HepG2 (cell line): ENCODE measurements around the gene RICTOR. TPM values are rescaled to one million over a fixed set of nuclear protein-coding genes. Genes with fewer than 3 reads are reported as not detected.

ENCODE experiments used
- ARNT ChIP-seq: fragments of 450-650 bp; IDR thresholded peaks from 2 replicates; pipeline ENCODE4 v1.6.1; 2017
- PPARG ChIP-seq: conservative IDR thresholded peaks from 2 replicates; pipeline ENCODE4 v1.6.1; 2016; ENCODE audit warnings: missing biosample characterization, missing genetic modification reagents
- SIX1 ChIP-seq: sonication (generic); formaldehyde crosslinking; IDR thresholded peaks from 2 replicates; pipeline ENCODE4 v1.4.0; 2020; ENCODE audit warnings: missing genetic modification reagents, borderline replicate concordance
- ZMAT3 ChIP-seq: sonication (generic); formaldehyde crosslinking; conservative IDR thresholded peaks from 2 replicates; pipeline ENCODE4 v1.7.0; 2021; ENCODE audit warnings: missing genetic modification reagents
- ZNF232 ChIP-seq: sonication (generic); formaldehyde crosslinking; IDR thresholded peaks from 2 replicates; pipeline ENCODE4 v1.4.0; 2020; ENCODE audit warnings: missing genetic modification reagents, borderline replicate concordance
- ZNF282 ChIP-seq: fragments of 450-650 bp; IDR thresholded peaks from 2 replicates; pipeline ENCODE4 v1.6.1; 2018; ENCODE audit not compliant: partially characterized antibody
- ZNF333 ChIP-seq: sonication (generic); formaldehyde crosslinking; IDR thresholded peaks from 2 replicates; pipeline ENCODE4 v1.4.0; 2020; ENCODE audit warnings: mild to moderate bottlenecking, missing genetic modification reagents, borderline replicate concordance
- ZNF367 ChIP-seq: sonication (generic); formaldehyde crosslinking; IDR thresholded peaks from 2 replicates; pipeline ENCODE4 v1.4.0; 2020; ENCODE audit warnings: missing genetic modification reagents, borderline replicate concordance
- ZNF446 ChIP-seq: sonication (generic); formaldehyde crosslinking; IDR thresholded peaks from 2 replicates; pipeline ENCODE4 v1.5.0; 2020; ENCODE audit warnings: mild to moderate bottlenecking, missing genetic modification reagents
- ZNF496 ChIP-seq: sonication (generic); formaldehyde crosslinking; IDR thresholded peaks from 2 replicates; pipeline ENCODE4 v1.8.1; 2023; ENCODE audit warnings: mild to moderate bottlenecking, moderate library complexity, missing genetic modification reagents; ENCODE audit not compliant: insufficient replicate concordance
- ZNF558 ChIP-seq: sonication (generic); formaldehyde crosslinking; IDR thresholded peaks from 2 replicates; pipeline ENCODE4 v1.9.0; 2022; ENCODE audit warnings: mild to moderate bottlenecking, missing genetic modification reagents, borderline replicate concordance
- ZNF619 ChIP-seq: sonication (generic); formaldehyde crosslinking; IDR thresholded peaks from 2 replicates; pipeline ENCODE4 v1.4.0; 2020; ENCODE audit warnings: mild to moderate bottlenecking, missing genetic modification reagents
- ZNF773 ChIP-seq: sonication (generic); formaldehyde crosslinking; IDR thresholded peaks from 2 replicates; pipeline ENCODE4 v1.4.0; 2020; ENCODE audit warnings: missing genetic modification reagents, borderline replicate concordance
- ZNF879 ChIP-seq: sonication (generic); formaldehyde crosslinking; IDR thresholded peaks from 2 replicates; pipeline ENCODE4 v1.8.1; 2023; ENCODE audit warnings: missing genetic modification reagents
- ZSCAN22 ChIP-seq: sonication (generic); formaldehyde crosslinking; IDR thresholded peaks from 2 replicates; pipeline ENCODE4 v1.4.0; 2020; ENCODE audit warnings: mild to moderate bottlenecking, missing genetic modification reagents
- ZSCAN29 ChIP-seq: sonication (generic); formaldehyde crosslinking; conservative IDR thresholded peaks from 2 replicates; pipeline ENCODE4 v1.4.0; 2020; ENCODE audit warnings: mild to moderate bottlenecking, missing genetic modification reagents
- polyA plus RNA-seq, 8 experiments: library from polyadenylated mRNA; depleted of rRNA in 3 of 8; stranded (reverse) in 7 of 8; unstranded in 1 of 8; fragments of >200 nt; fragmentation: Illumina TruSeq in 4 of 8; extraction: Trizol in 4 of 8; gene quantifications; 2 replicates each; pipeline versions ENCODE4 v1.2.1 to v1.2.3, GENCODE V29; 2011 to 2016; ENCODE audit warnings: low read depth in 4 of 8, missing spikeins in 1 of 8, mixed read lengths in 1 of 8; ENCODE audit not compliant: insufficient read depth in 1 of 8
- total RNA-seq, 5 experiments: library from RNA; depleted of rRNA; stranded (reverse); fragments of >200 nt; fragmentation: Illumina TruSeq; extraction: Trizol; gene quantifications; 2 replicates each; pipeline ENCODE4 v1.2.3, GENCODE V29; 2016; ENCODE audit warnings: low read depth in 1 of 5
- TF ChIP-seq, protein P1 (sequence below): sonication (generic); formaldehyde crosslinking; IDR thresholded peaks from 2 replicates; pipeline ENCODE4 v1.4.0; 2020; ENCODE audit warnings: missing genetic modification reagents, borderline replicate concordance
- TF ChIP-seq, protein P2 (sequence below): sonication (generic); formaldehyde crosslinking; IDR thresholded peaks from 2 replicates; pipeline ENCODE4 v1.4.0; 2020; ENCODE audit warnings: missing genetic modification reagents, mild to moderate bottlenecking, borderline replicate concordance
- TF ChIP-seq, protein P3 (sequence below): sonication (generic); formaldehyde crosslinking; IDR thresholded peaks from 2 replicates; pipeline ENCODE4 v1.4.0; 2020; ENCODE audit warnings: mild to moderate bottlenecking, missing genetic modification reagents, borderline replicate concordance
- TF ChIP-seq, protein P4 (sequence below): sonication (generic); formaldehyde crosslinking; IDR thresholded peaks from 2 replicates; pipeline ENCODE4 v1.5.0; 2020; ENCODE audit warnings: missing genetic modification reagents

Gene RICTOR
- total and polyA plus RNA-seq, 2 of the 13 experiments (the other 11 are each of a cell fraction or from before 2014, with no cell fraction given), result 10.7 to 15.4 TPM

DNA sequence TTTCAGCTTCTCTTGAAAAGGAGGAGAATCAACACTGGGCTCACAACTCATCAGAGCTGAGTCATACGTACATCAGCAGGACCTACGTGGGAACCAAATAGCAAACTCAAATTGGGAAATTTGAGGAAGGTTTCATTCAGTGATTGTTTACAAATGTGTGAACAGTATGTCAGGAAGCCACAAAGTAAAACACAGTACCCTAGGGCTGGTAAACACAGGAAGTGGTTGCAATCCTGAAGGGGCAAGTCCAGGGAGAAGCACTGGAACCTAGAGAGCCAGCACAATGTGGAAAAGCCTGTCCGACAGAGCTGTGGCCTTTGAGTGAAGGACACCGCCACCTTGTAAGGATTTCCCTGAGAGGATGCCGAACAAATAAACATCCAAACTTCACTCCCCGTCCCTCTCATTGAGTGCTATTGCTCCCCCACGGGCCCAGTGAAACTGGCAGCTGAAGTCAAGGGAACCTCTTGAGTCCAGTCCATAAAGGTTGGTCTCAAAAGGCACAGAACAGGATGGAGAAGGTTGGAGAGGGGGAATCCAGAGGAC, 26.7 kb upstream of the RICTOR start (continued):
- TF ChIP-seq, protein P1, sequence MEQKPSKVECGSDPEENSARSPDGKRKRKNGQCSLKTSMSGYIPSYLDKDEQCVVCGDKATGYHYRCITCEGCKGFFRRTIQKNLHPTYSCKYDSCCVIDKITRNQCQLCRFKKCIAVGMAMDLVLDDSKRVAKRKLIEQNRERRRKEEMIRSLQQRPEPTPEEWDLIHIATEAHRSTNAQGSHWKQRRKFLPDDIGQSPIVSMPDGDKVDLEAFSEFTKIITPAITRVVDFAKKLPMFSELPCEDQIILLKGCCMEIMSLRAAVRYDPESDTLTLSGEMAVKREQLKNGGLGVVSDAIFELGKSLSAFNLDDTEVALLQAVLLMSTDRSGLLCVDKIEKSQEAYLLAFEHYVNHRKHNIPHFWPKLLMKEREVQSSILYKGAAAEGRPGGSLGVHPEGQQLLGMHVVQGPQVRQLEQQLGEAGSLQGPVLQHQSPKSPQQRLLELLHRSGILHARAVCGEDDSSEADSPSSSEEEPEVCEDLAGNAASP, result no peak
- TF ChIP-seq, protein P2, sequence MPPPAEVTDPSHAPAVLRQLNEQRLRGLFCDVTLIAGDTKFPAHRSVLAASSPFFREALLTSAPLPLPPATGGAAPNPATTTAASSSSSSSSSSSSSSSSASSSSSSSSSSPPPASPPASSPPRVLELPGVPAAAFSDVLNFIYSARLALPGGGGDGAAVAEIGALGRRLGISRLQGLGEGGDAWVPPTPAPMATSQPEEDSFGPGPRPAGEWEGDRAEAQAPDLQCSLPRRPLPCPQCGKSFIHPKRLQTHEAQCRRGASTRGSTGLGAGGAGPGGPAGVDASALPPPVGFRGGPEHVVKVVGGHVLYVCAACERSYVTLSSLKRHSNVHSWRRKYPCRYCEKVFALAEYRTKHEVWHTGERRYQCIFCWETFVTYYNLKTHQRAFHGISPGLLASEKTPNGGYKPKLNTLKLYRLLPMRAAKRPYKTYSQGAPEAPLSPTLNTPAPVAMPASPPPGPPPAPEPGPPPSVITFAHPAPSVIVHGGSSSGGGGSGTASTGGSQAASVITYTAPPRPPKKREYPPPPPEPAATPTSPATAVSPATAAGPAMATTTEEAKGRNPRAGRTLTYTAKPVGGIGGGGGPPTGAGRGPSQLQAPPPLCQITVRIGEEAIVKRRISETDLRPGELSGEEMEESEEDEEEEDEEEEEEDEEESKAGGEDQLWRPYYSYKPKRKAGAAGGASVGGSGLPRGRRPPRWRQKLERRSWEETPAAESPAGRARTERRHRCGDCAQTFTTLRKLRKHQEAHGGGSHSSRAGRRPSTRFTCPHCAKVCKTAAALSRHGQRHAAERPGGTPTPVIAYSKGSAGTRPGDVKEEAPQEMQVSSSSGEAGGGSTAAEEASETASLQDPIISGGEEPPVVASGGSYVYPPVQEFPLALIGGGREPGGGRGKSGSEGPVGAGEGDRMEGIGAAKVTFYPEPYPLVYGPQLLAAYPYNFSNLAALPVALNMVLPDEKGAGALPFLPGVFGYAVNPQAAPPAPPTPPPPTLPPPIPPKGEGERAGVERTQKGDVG (CRISPR knock-in tag), result no peak
- no peak for TF ChIP-seq ZNF619 (CRISPR knock-in tag)
- no peak for TF ChIP-seq ZNF232 (CRISPR knock-in tag)
- no peak for TF ChIP-seq ZNF496
- TF ChIP-seq ZNF879 (CRISPR knock-in tag), result no peak
- TF ChIP-seq, protein P3, sequence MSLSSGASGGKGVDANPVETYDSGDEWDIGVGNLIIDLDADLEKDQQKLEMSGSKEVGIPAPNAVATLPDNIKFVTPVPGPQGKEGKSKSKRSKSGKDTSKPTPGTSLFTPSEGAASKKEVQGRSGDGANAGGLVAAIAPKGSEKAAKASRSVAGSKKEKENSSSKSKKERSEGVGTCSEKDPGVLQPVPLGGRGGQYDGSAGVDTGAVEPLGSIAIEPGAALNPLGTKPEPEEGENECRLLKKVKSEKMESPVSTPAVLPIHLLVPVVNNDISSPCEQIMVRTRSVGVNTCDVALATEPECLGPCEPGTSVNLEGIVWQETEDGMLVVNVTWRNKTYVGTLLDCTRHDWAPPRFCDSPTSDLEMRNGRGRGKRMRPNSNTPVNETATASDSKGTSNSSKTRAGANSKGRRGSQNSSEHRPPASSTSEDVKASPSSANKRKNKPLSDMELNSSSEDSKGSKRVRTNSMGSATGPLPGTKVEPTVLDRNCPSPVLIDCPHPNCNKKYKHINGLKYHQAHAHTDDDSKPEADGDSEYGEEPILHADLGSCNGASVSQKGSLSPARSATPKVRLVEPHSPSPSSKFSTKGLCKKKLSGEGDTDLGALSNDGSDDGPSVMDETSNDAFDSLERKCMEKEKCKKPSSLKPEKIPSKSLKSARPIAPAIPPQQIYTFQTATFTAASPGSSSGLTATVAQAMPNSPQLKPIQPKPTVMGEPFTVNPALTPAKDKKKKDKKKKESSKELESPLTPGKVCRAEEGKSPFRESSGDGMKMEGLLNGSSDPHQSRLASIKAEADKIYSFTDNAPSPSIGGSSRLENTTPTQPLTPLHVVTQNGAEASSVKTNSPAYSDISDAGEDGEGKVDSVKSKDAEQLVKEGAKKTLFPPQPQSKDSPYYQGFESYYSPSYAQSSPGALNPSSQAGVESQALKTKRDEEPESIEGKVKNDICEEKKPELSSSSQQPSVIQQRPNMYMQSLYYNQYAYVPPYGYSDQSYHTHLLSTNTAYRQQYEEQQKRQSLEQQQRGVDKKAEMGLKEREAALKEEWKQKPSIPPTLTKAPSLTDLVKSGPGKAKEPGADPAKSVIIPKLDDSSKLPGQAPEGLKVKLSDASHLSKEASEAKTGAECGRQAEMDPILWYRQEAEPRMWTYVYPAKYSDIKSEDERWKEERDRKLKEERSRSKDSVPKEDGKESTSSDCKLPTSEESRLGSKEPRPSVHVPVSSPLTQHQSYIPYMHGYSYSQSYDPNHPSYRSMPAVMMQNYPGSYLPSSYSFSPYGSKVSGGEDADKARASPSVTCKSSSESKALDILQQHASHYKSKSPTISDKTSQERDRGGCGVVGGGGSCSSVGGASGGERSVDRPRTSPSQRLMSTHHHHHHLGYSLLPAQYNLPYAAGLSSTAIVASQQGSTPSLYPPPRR (CRISPR knock-in tag), result no peak
- TF ChIP-seq PPARG, result no peak
- TF ChIP-seq ZNF773 (CRISPR knock-in tag), result no peak
- TF ChIP-seq SIX1 (CRISPR knock-in tag), result peak; percentile 31; the same call in 1 of the 2 replicates
- no peak for TF ChIP-seq ZSCAN29
- TF ChIP-seq ZSCAN22, result no peak
- no peak for TF ChIP-seq ARNT
- TF ChIP-seq ZNF333 (CRISPR knock-in tag), result no peak
- TF ChIP-seq ZMAT3 (CRISPR knock-in tag), result no peak
- TF ChIP-seq, protein P4, sequence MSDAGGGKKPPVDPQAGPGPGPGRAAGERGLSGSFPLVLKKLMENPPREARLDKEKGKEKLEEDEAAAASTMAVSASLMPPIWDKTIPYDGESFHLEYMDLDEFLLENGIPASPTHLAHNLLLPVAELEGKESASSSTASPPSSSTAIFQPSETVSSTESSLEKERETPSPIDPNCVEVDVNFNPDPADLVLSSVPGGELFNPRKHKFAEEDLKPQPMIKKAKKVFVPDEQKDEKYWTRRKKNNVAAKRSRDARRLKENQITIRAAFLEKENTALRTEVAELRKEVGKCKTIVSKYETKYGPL (CRISPR knock-in tag), result no peak
- no peak for TF ChIP-seq ZNF446 (CRISPR knock-in tag)
- no peak for TF ChIP-seq ZNF282
- TF ChIP-seq ZNF367 (CRISPR knock-in tag), result no peak
- no peak for TF ChIP-seq ZNF558 (CRISPR knock-in tag)
